Heart left ventricle (tissue), 13 donors: Measurements from ENCODE around the gene ZNF705A.

ENCODE experiments used
- CTCF ChIP-seq, 12 donors: fragments of 200-600 bp; sonication (generic) in 4 of 12; IDR thresholded peaks; one replicate each; pipeline versions ENCODE4 v1.5.0 to v1.8.0; 2018 to 2022; ENCODE audit warnings: antibody characterized with exemption in 12 of 12, mild to moderate bottlenecking in 5 of 12
- POLR2A ChIP-seq, 2 donors: fragments of 450-650 bp; IDR thresholded peaks; one replicate each; pipeline ENCODE4 v1.6.1; 2017; ENCODE audit warnings: antibody characterized with exemption in 2 of 2, mild to moderate bottlenecking in 2 of 2, moderate library complexity in 2 of 2
- donor health status: ischemic (EF 13 %, LVEDD 7.1; RV severe dilation, severe dysfunction).
- donor health status: DM: no; HTN: yes; CAD: no.
- donor health status: DM: no; HTN: no; CAD: no.
- donor health status: ischemic (EF 25% LVEDD 6.9; RV normal size, moderate dysfunction).
- donor health status: ischemic (EF 25% LVEDD 5.7; RV mildly dilated, moderate dysfunction).
- donor health status: ischemic (EF 35%, LVEDD 5.7; RV mildly dilated, moderate dysfunction).
- donor health status: nonischemic (EF 11% LVEDD 7.7; RV severe dilation, severe dysfunction).
- donor health status: DM: yes; HTN: yes; CAD: no.
- donor health status: PGD.
- donor health status: ischemic (EF 29% LVEDD 5.4; RV normal size, mild dysfunction).
- donor health status: nonischemic (EF 23%, LVEDD 6.1; RV moderate dilation, normal function).

- TF ChIP-seq CTCF (IDR thresholded peaks at IDR 0.05) (no peak), POLR2A (IDR thresholded peaks at IDR 0.05) (no peak)
Measured at GRCh38 chr12:8154526-8154925, 2.3 kb upstream of the ZNF705A start.
